NCI-H446 (cell line): ENCODE results near the gene RAPGEF3.

ENCODE experiments used
- DNase-seq, 2 experiments: peaks; one replicate each; lab custom pipeline; 2025; lab: John Stamatoyannopoulos, UW

The RAPGEF3 gene

GRCh38 chr12:47718531-47718930, 40.1 kb downstream of the RAPGEF3 start:
- no peak for DNase-seq

- DNase-seq: peak in 1 of 2 experiments; percentile 40
Measured at GRCh38 chr12:47717443-47718193, 41.1 kb downstream of the RAPGEF3 start.

- no peak for DNase-seq
Measured at GRCh38 chr12:47717046-47717442, 41.6 kb downstream of the RAPGEF3 start.

GRCh38 chr12:47715877-47716548, 42.7 kb downstream of the RAPGEF3 start:
- no peak for DNase-seq

- DNase-seq: peak; percentile 32 to 73
Measured at GRCh38 chr12:47715393-47715876, 43.2 kb downstream of the RAPGEF3 start.

GRCh38 chr12:47714826-47715386, 43.8 kb downstream of the RAPGEF3 start:
- DNase-seq: no peak

GRCh38 chr12:47712171-47712570, 46.5 kb downstream of the RAPGEF3 start:
- DNase-seq: no peak

- no peak for DNase-seq
Measured at GRCh38 chr12:47711448-47711847, 47.2 kb downstream of the RAPGEF3 start.

- no peak for DNase-seq
Measured at GRCh38 chr12:47710278-47710677, 48.4 kb downstream of the RAPGEF3 start.

GRCh38 chr12:47709671-47710070, 49.0 kb downstream of the RAPGEF3 start:
- DNase-seq: no peak

GRCh38 chr12:47709237-47709636, 49.4 kb downstream of the RAPGEF3 start:
- no peak for DNase-seq

GRCh38 chr12:47707905-47708543, 50.7 kb downstream of the RAPGEF3 start:
- no peak for DNase-seq

- DNase-seq: no peak
Measured at GRCh38 chr12:47707355-47707754, 51.3 kb downstream of the RAPGEF3 start.

GRCh38 chr12:47705566-47706425, 52.9 kb downstream of the RAPGEF3 start, which contains the start of gene RPAP3:
RPAP3 (minus strand) TSS chr12:47706030; CDS start chr12:47702840, 3,190 bp downstream.
- DNase-seq: peak; percentile 85 to 93

GRCh38 chr12:47705229-47705565, 53.5 kb downstream of the RAPGEF3 start:
- DNase-seq: no peak

- no peak for DNase-seq
Measured at GRCh38 chr12:47704719-47705118, 54.0 kb downstream of the RAPGEF3 start.

GRCh38 chr12:47700263-47700662, 58.4 kb downstream of the RAPGEF3 start:
- no peak for DNase-seq

GRCh38 chr12:47698631-47699030, 60.0 kb downstream of the RAPGEF3 start:
- no peak for DNase-seq

- no peak for DNase-seq
Measured at GRCh38 chr12:47698055-47698454, 60.6 kb downstream of the RAPGEF3 start.

- no peak for DNase-seq
Measured at GRCh38 chr12:47689215-47689614, 69.5 kb downstream of the RAPGEF3 start.

GRCh38 chr12:47687636-47688035, 71.0 kb downstream of the RAPGEF3 start:
- no peak for DNase-seq
